SU-DHL-6 (cell line): ENCODE measurements around the gene SFRP5.

Experiments used
- H2AFZ ChIP-seq: fragments of 200-600 bp; sonication (generic); 2 replicates; pipeline ENCODE4 v1.6.1; 2014; ENCODE audit warnings: low read depth, mild to moderate bottlenecking, moderate library complexity, mixed read lengths, antibody characterized with exemption, low read length; ENCODE audit not compliant: severe bottlenecking
- H3F3A ChIP-seq: fragments of 200-600 bp; shearing (Covaris generic); 2 replicates; pipeline ENCODE4 v1.6.0; 2016; ENCODE audit warnings: antibody characterized with exemption, mild to moderate bottlenecking; ENCODE audit not compliant: insufficient read depth
- H3K27ac ChIP-seq: fragments of 200-600 bp; sonication (generic); 2 replicates; pipeline ENCODE4 v1.5.1; 2016; ENCODE audit warnings: low read depth, mild to moderate bottlenecking, low read length, moderate library complexity, mixed read lengths
- H3K27me3 ChIP-seq: fragments of 200-600 bp; sonication (generic), shearing (Covaris generic); 2 replicates; pipeline ENCODE4 v1.6.0; 2014; ENCODE audit warnings: mild to moderate bottlenecking, low read length
- H3K36me3 ChIP-seq: fragments of 200-600 bp; sonication (generic); 2 replicates; pipeline ENCODE4 v1.6.1; 2014; ENCODE audit warnings: mild to moderate bottlenecking, low read length, mixed read lengths
- H3K4me2 ChIP-seq: fragments of 300-600, 200-600 bp; shearing (Covaris generic), sonication (generic); 2 replicates; pipeline ENCODE4 v1.6.0; 2014; ENCODE audit warnings: low read length, low read depth, mild to moderate bottlenecking; ENCODE audit not compliant: poor library complexity, severe bottlenecking
- H3K4me3 ChIP-seq: fragments of 200-600 bp; sonication (generic); 2 replicates; pipeline ENCODE4 v1.5.1; 2014; ENCODE audit warnings: antibody characterized with exemption, low read length, mild to moderate bottlenecking, mixed read lengths; ENCODE audit not compliant: insufficient read depth, poor library complexity, severe bottlenecking
- H3K79me2 ChIP-seq: fragments of 200-600 bp; sonication (generic); 2 replicates; pipeline ENCODE4 v1.6.1; 2014; ENCODE audit warnings: mild to moderate bottlenecking, low read length, moderate library complexity; ENCODE audit not compliant: insufficient read depth
- H3K9ac ChIP-seq: fragments of 200-600 bp; sonication (generic); 2 replicates; pipeline ENCODE4 v1.7.0; 2014; ENCODE audit warnings: mild to moderate bottlenecking, low read length
- H3K9me2 ChIP-seq: fragments of 200-600 bp; sonication (generic); replicated peaks from 2 replicates; pipeline ENCODE4 v1.6.1; 2014; ENCODE audit warnings: low read length; ENCODE audit not compliant: insufficient read depth
- H3K9me3 ChIP-seq: fragments of 200-600 bp; sonication (generic); 2 replicates; pipeline ENCODE4 v1.6.1; 2014; ENCODE audit warnings: low read length, mixed read lengths; ENCODE audit not compliant: insufficient read depth
- H4K20me1 ChIP-seq: fragments of 200-600 bp; sonication (generic); 2 replicates; pipeline ENCODE4 v1.6.1; 2014; ENCODE audit warnings: low read depth, mild to moderate bottlenecking, antibody characterized with exemption, low read length, moderate library complexity, mixed read lengths
- EZH2phosphoT487 ChIP-seq: fragments of 200-600 bp; sonication (generic), shearing (Covaris generic); conservative IDR thresholded peaks from 2 replicates; pipeline ENCODE4 v1.6.1; 2018; ENCODE audit warnings: mild to moderate bottlenecking, antibody characterized with exemption, low read length, moderate library complexity, mixed read lengths
- TF ChIP-seq, protein P1 (sequence below): fragments of 200-600 bp; sonication (generic); IDR thresholded peaks from one replicate; pipeline ENCODE4 v1.5.1; 2017; ENCODE audit warnings: antibody characterized with exemption, mild to moderate bottlenecking, low read length, moderate library complexity; ENCODE audit not compliant: insufficient read depth, poor library complexity, severe bottlenecking

SFRP5 gene

GRCh38 chr10:97757471-97757870, 14.3 kb downstream of the SFRP5 start:
- no peaks in the 10 kb centered on the region for H3K36me3 ChIP-seq
- H3K27me3 ChIP-seq, result no peaks in the 10 kb centered on the region
- no peak overlapping the region for H3K4me2 ChIP-seq
- no peaks in the 10 kb centered on the region for H3K79me2 ChIP-seq
- H3K27ac ChIP-seq, result no peak overlapping the region
- H4K20me1 ChIP-seq, result no peaks in the 10 kb centered on the region
- H3K4me3 ChIP-seq, result no peak overlapping the region
- no peaks in the 10 kb centered on the region for H3F3A ChIP-seq
- H3K9me2 ChIP-seq, result no peaks in the 10 kb centered on the region
- no peak overlapping the region for H2AFZ ChIP-seq
- no peak overlapping the region for H3K9ac ChIP-seq
- TF ChIP-seq, protein P1, sequence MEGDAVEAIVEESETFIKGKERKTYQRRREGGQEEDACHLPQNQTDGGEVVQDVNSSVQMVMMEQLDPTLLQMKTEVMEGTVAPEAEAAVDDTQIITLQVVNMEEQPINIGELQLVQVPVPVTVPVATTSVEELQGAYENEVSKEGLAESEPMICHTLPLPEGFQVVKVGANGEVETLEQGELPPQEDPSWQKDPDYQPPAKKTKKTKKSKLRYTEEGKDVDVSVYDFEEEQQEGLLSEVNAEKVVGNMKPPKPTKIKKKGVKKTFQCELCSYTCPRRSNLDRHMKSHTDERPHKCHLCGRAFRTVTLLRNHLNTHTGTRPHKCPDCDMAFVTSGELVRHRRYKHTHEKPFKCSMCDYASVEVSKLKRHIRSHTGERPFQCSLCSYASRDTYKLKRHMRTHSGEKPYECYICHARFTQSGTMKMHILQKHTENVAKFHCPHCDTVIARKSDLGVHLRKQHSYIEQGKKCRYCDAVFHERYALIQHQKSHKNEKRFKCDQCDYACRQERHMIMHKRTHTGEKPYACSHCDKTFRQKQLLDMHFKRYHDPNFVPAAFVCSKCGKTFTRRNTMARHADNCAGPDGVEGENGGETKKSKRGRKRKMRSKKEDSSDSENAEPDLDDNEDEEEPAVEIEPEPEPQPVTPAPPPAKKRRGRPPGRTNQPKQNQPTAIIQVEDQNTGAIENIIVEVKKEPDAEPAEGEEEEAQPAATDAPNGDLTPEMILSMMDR, result no peak
- TF ChIP-seq EZH2phosphoT487, result no peak
- H3K9me3 ChIP-seq, result no peaks in the 10 kb centered on the region

GRCh38 chr10:97755718-97756117, 16.1 kb downstream of the SFRP5 start:
- H3F3A ChIP-seq, result no peaks in the 10 kb centered on the region
- H3K9ac ChIP-seq, result no peak overlapping the region
- no peaks in the 10 kb centered on the region for H3K9me2 ChIP-seq
- H4K20me1 ChIP-seq, result no peaks in the 10 kb centered on the region
- no peaks in the 10 kb centered on the region for H3K27me3 ChIP-seq
- H3K27ac ChIP-seq, result no peak overlapping the region
- no peaks in the 10 kb centered on the region for H3K79me2 ChIP-seq
- no peak for TF ChIP-seq EZH2phosphoT487
- TF ChIP-seq, protein P1, result no peak
- no peak overlapping the region for H3K4me3 ChIP-seq
- no peak overlapping the region for H3K4me2 ChIP-seq
- no peaks in the 10 kb centered on the region for H3K36me3 ChIP-seq
- no peaks in the 10 kb centered on the region for H3K9me3 ChIP-seq
- H2AFZ ChIP-seq, result no peak overlapping the region

DNA sequence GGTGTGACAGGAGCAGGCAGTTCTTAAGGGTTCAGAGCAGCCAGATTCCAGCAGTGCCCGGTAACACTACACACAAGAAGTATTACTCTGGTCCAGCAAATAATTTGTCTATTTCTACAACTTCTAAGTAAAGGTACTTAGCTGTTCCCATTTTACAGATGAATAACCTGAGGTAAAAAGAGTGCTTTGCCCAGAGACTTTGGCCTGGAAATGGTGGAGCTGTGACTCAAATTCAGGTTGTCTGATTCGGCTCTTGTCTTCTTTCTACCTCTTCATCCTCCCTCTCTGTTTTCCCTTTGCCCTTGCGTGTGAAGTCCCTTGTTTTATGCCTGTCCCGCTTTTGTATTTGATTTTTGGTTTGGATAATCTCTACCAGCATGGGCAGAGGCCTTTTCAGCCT, 17.1 kb downstream of the SFRP5 start:
- Histone ChIP-seq H3K27ac (no peak overlapping the region), H3K9me3 (no peaks in the 10 kb centered on the region), H3K4me2 (no peak overlapping the region), H3F3A (no peaks in the 10 kb centered on the region), H3K36me3 (no peaks in the 10 kb centered on the region), H3K9ac (no peak overlapping the region), H2AFZ (no peak overlapping the region), H3K79me2 (no peaks in the 10 kb centered on the region), H3K27me3 (no peaks in the 10 kb centered on the region), H3K9me2 (no peaks in the 10 kb centered on the region), H3K4me3 (no peak overlapping the region), H4K20me1 (no peaks in the 10 kb centered on the region)
- TF ChIP-seq, protein P1, result no peak
- TF ChIP-seq EZH2phosphoT487, result no peak

GRCh38 chr10:97752956-97753355, 18.8 kb downstream of the SFRP5 start:
- H3K4me3 ChIP-seq, result no peak overlapping the region
- H3K79me2 ChIP-seq, result no peaks in the 10 kb centered on the region
- H3K4me2 ChIP-seq, result no peak overlapping the region
- no peak overlapping the region for H3K27ac ChIP-seq
- no peak overlapping the region for H3K9ac ChIP-seq
- H3K36me3 ChIP-seq, result peaks cover 8% of the 10 kb centered on the region; the same call in 1 of the 2 replicates
- no peaks in the 10 kb centered on the region for H3K27me3 ChIP-seq
- H3K9me2 ChIP-seq, result no peaks in the 10 kb centered on the region
- TF ChIP-seq, protein P1, result no peak
- no peak for TF ChIP-seq EZH2phosphoT487
- H3K9me3 ChIP-seq, result no peaks in the 10 kb centered on the region
- no peak overlapping the region for H2AFZ ChIP-seq
- H4K20me1 ChIP-seq, result no peaks in the 10 kb centered on the region
- H3F3A ChIP-seq, result no peaks in the 10 kb centered on the region
